ENCODE data around the gene TBC1D25.

GRCh38 chrX:48540480-48540879, 966 bp downstream of the TBC1D25 start:
- TF ChIP-seq CTCF (IDR thresholded peaks at IDR 0.05), result no peak
- no peak for TF ChIP-seq POLR2A (IDR thresholded peaks at IDR 0.05)
- TF ChIP-seq POLR2AphosphoS5 (IDR thresholded peaks at IDR 0.05), result no peak

Measured in prostate gland (tissue), 2 donors.